GM04503 (cell line): ENCODE measurements around the gene PSG5.
"Not testable (repeated sequence)": the region's sequence is repeated elsewhere in the genome, so short reads cannot be mapped to it uniquely, and the experiment has no call there.

Source experiments
- DNase-seq: peaks from one replicate; pipeline ENCODE4 v3.0.0-alpha.2; 2012; ENCODE audit warnings: low read depth

The PSG5 gene

GRCh38 chr19:43181869-43182771 lies 4.2 kb downstream of the PSG5 start:
- DNase-seq = peak; percentile 91

GRCh38 chr19:43179569-43180147 lies 6.7 kb downstream of the PSG5 start:
- not testable (repeated sequence) for DNase-seq

GRCh38 chr19:43178577-43178976 lies 7.8 kb downstream of the PSG5 start:
- DNase-seq = not testable (repeated sequence)

- not testable (repeated sequence) for DNase-seq
Measured at GRCh38 chr19:43165906-43166305, 20.4 kb downstream of the PSG5 start.

GRCh38 chr19:43163135-43163534 lies 23.2 kb downstream of the PSG5 start:
- DNase-seq = not testable (repeated sequence)

- not testable (repeated sequence) for DNase-seq
Measured at GRCh38 chr19:43162261-43162660, 24.1 kb downstream of the PSG5 start.

GRCh38 chr19:43152214-43152613 lies 34.1 kb downstream of the PSG5 start:
- DNase-seq = no peak

GRCh38 chr19:43149788-43150187 lies 36.5 kb downstream of the PSG5 start:
- not testable (repeated sequence) for DNase-seq

- peak; percentile 75 for DNase-seq
Measured at GRCh38 chr19:43148233-43148632, 38.1 kb downstream of the PSG5 start.

- peak; percentile 37 for DNase-seq
Measured at GRCh38 chr19:43141763-43142162, 44.6 kb downstream of the PSG5 start.

GRCh38 chr19:43132696-43133095 lies 53.6 kb downstream of the PSG5 start:
- no peak for DNase-seq

- DNase-seq = not testable (repeated sequence)
Measured at GRCh38 chr19:43131281-43131842, 55.0 kb downstream of the PSG5 start.

- not testable (repeated sequence) for DNase-seq
Measured at GRCh38 chr19:43129197-43129596, 57.1 kb downstream of the PSG5 start.

- DNase-seq = peak; percentile 95
Measured at GRCh38 chr19:43127336-43127735, 59.0 kb downstream of the PSG5 start.

- DNase-seq = no peak
Measured at GRCh38 chr19:43126720-43127119, 59.6 kb downstream of the PSG5 start.

GRCh38 chr19:43124360-43124759 lies 62.0 kb downstream of the PSG5 start:
- no peak for DNase-seq

- DNase-seq = peak; percentile 67
Measured at GRCh38 chr19:43120433-43121026, 65.8 kb downstream of the PSG5 start.

GRCh38 chr19:43119526-43119925 lies 66.8 kb downstream of the PSG5 start:
- DNase-seq = not testable (repeated sequence)
